GM23338 (cell line): Measurements from ENCODE around the gene EIF4A3. TPM values are rescaled to one million over a fixed set of nuclear protein-coding genes. Genes with fewer than 3 reads are reported as not detected.
"Not testable (repeated sequence)": the region's sequence is repeated elsewhere in the genome, so short reads cannot be mapped to it uniquely, and the experiment has no call there.

Experiments used
- ATAC-seq: fragments of 200-7000 bp; cut with Tn5 transposase; 3 replicates; pipeline ENCODE4 v1.9.1; 2020
- DNase-seq: peaks from one replicate; pipeline ENCODE4 v3.0.0-alpha.2; 2015; ENCODE audit warnings: low spot score
- H2AFZ ChIP-seq: fragments of 200-600 bp; sonication (generic); 2 replicates; pipeline ENCODE4 v1.8.0; 2016; ENCODE audit warnings: antibody characterized with exemption, mild to moderate bottlenecking, moderate library complexity
- H3F3A ChIP-seq: fragments of 200-600 bp; sonication (generic); replicated peaks from 2 replicates; pipeline ENCODE4 v1.8.0; 2017; ENCODE audit warnings: antibody characterized with exemption, mixed run types, low read depth
- H3K27ac ChIP-seq: fragments of 200-600 bp; sonication (generic); 2 replicates; pipeline ENCODE4 v1.6.1; 2016; ENCODE audit warnings: low read depth
- H3K27me3 ChIP-seq: fragments of 200-600 bp; sonication (generic); 2 replicates; pipeline ENCODE4 v1.8.0; 2016; ENCODE audit warnings: mild to moderate bottlenecking, mixed run types, moderate library complexity; ENCODE audit not compliant: insufficient read depth
- H3K36me3 ChIP-seq: fragments of 200-600 bp; sonication (generic); 2 replicates; pipeline ENCODE4 v1.8.0; 2016; ENCODE audit warnings: mild to moderate bottlenecking; ENCODE audit not compliant: insufficient read depth
- H3K4me1 ChIP-seq: fragments of 200-600 bp; sonication (generic); 2 replicates; pipeline ENCODE4 v1.8.0; 2016; ENCODE audit warnings: mild to moderate bottlenecking, moderate library complexity; ENCODE audit not compliant: insufficient read depth
- H3K4me2 ChIP-seq: fragments of 200-600 bp; sonication (generic); 2 replicates; pipeline ENCODE4 v1.7.1; 2017; ENCODE audit warnings: mixed run types
- H3K4me3 ChIP-seq: fragments of 200-600 bp; sonication (generic); 2 replicates; pipeline ENCODE4 v1.6.1; 2016; ENCODE audit warnings: mixed run types
- H3K79me2 ChIP-seq: fragments of 200-600 bp; sonication (generic); replicated peaks from 2 replicates; pipeline ENCODE4 v1.8.0; 2017; ENCODE audit warnings: mild to moderate bottlenecking; ENCODE audit not compliant: insufficient read depth
- H3K9me2 ChIP-seq: fragments of 200-600 bp; sonication (generic); 2 replicates; pipeline ENCODE4 v1.8.0; 2017; ENCODE audit not compliant: insufficient read depth
- H4K20me1 ChIP-seq: fragments of 200-600 bp; sonication (generic); replicated peaks from 2 replicates; pipeline ENCODE4 v1.8.0; 2017; ENCODE audit warnings: mild to moderate bottlenecking; ENCODE audit not compliant: insufficient read depth
- H3K27ac Mint-ChIP-seq: 2 replicates; pipeline ENCODE4 v1.8.0; 2020; ENCODE audit warnings: inconsistent platforms, mild to moderate bottlenecking, moderate library complexity, mixed read lengths
- H3K27me3 Mint-ChIP-seq: 3 replicates; pipeline ENCODE4 v1.8.0; 2022; ENCODE audit warnings: low read depth, mild to moderate bottlenecking, moderate library complexity, mixed read lengths, inconsistent platforms; ENCODE audit not compliant: insufficient read depth, poor library complexity
- H3K36me3 Mint-ChIP-seq: 3 replicates; pipeline ENCODE4 v1.8.0; 2021; ENCODE audit warnings: low read depth, mild to moderate bottlenecking, inconsistent platforms, moderate library complexity, mixed read lengths
- H3K4me1 Mint-ChIP-seq: 3 replicates; pipeline ENCODE4 v1.8.0; 2020; ENCODE audit warnings: mild to moderate bottlenecking, inconsistent platforms, mixed read lengths
- H3K4me3 Mint-ChIP-seq: 3 replicates; pipeline ENCODE4 v1.8.0; 2021; ENCODE audit warnings: moderate library complexity, mild to moderate bottlenecking, inconsistent platforms, mixed read lengths
- H3K9me3 Mint-ChIP-seq: 3 replicates; pipeline ENCODE4 v1.8.0; 2020; ENCODE audit warnings: moderate library complexity, mild to moderate bottlenecking, inconsistent platforms, mixed read lengths
- CREB1 ChIP-seq: fragments of 250-450 bp; sonication (Bioruptor Pico); IDR thresholded peaks from 2 replicates; pipeline ENCODE4 v1.5.0; 2020; ENCODE audit warnings: low read depth, mild to moderate bottlenecking, moderate library complexity
- CTCF ChIP-seq, 2 experiments: fragments of 200-600 bp in 1 of 2; sonication (generic) in 1 of 2; conservative IDR thresholded peaks; 2 replicates each; pipeline versions ENCODE4 v1.5.1 to v1.6.1; 2016 to 2017; ENCODE audit warnings: antibody characterized with exemption in 2 of 2, low read depth in 2 of 2, mild to moderate bottlenecking in 2 of 2, moderate library complexity in 1 of 2
- EZH2phosphoT487 ChIP-seq: fragments of 200-600 bp; sonication (generic); IDR thresholded peaks from one replicate; pipeline ENCODE4 v1.8.1; 2018; ENCODE audit warnings: antibody characterized with exemption; ENCODE audit not compliant: unreplicated experiment
- JUNB ChIP-seq: IDR thresholded peaks from one replicate; pipeline ENCODE4 v1.6.1; 2016; ENCODE audit warnings: antibody characterized with exemption; ENCODE audit not compliant: unreplicated experiment
- NANOG ChIP-seq: IDR thresholded peaks from 2 replicates; pipeline ENCODE4 v1.6.1; 2016; ENCODE audit warnings: antibody characterized with exemption, borderline replicate concordance
- POLR2AphosphoS5 ChIP-seq: IDR thresholded peaks from 2 replicates; pipeline ENCODE4 v1.6.1; 2016; ENCODE audit warnings: antibody characterized with exemption, low read depth
- ZNF114 ChIP-seq: fragments of 250-450 bp; sonication (Bioruptor Pico); IDR thresholded peaks from 2 replicates; pipeline ENCODE4 v1.5.0; 2020; ENCODE audit warnings: mild to moderate bottlenecking, moderate library complexity
- polyA plus RNA-seq: library from polyadenylated mRNA; unstranded; fragments of >200 nt; fragmentation: Nextera tagmentation; extraction: Ambion mirVana; gene quantifications from 2 replicates; pipeline ENCODE4 v1.2.1, GENCODE V29; 2016
- total RNA-seq: library from RNA; depleted of rRNA; stranded (reverse); fragments of >200 nt; shearing (Covaris generic); gene quantifications from 2 replicates; pipeline ENCODE4 v1.2.3, GENCODE V29; 2014

Gene EIF4A3
- total and polyA plus RNA-seq, 2 experiments from 2014 or later = 146 to 156 TPM

GRCh38 chr17:80092959-80093358, 54.0 kb downstream of the EIF4A3 start:
- H3K9me3 Mint-ChIP-seq = no peaks in the 10 kb centered on the region
- no peak overlapping the region for H3K4me3 ChIP-seq
- DNase-seq = no peak
- H3K4me1 Mint-ChIP-seq = no peaks in the 10 kb centered on the region; the same call in 2 of the 3 replicates
- H3K27ac ChIP-seq = no peak overlapping the region
- no peaks in the 10 kb centered on the region for H4K20me1 ChIP-seq
- no peaks in the 10 kb centered on the region for H3F3A ChIP-seq
- no peak overlapping the region for H3K27ac Mint-ChIP-seq
- no peaks in the 10 kb centered on the region for H3K4me1 ChIP-seq
- no peak overlapping the region for H2AFZ ChIP-seq
- H3K27me3 Mint-ChIP-seq = peaks cover 6% of the 10 kb centered on the region
- TF ChIP-seq ZNF114 = no peak
- H3K27me3 ChIP-seq = no peaks in the 10 kb centered on the region
- H3K9me2 ChIP-seq = no peaks in the 10 kb centered on the region
- no peak overlapping the region for H3K4me3 Mint-ChIP-seq
- H3K79me2 ChIP-seq = no peaks in the 10 kb centered on the region
- H3K4me2 ChIP-seq = no peak overlapping the region
- no peaks in the 10 kb centered on the region for H3K36me3 ChIP-seq
- H3K36me3 Mint-ChIP-seq = no peaks in the 10 kb centered on the region; the same call in 2 of the 3 replicates
- ATAC-seq = no peak

DNA sequence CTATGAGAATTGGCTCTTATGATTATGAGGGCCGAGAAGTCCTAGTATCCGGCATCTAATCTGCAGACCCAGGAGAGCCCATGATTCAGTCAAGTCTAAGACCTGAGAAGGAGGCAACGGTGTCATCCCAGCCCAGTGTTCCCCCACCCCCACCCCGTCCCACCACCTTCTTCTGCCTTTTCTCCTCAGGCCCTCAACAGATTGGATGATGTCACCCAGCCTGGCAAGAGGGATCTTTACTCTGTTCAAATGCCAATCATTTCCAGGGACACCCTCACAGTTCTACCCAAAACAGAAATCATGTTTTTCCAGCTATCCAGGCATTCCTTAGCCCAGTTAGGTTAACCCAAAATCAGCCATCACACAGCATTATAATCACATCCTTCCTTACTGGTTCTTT, 55.6 kb downstream of the EIF4A3 start:
- H3K4me1 ChIP-seq = no peaks in the 10 kb centered on the region
- H4K20me1 ChIP-seq = no peaks in the 10 kb centered on the region
- DNase-seq (no peak), ATAC-seq (no peak)
- H3K27ac Mint-ChIP-seq = no peak overlapping the region
- H3F3A ChIP-seq = no peaks in the 10 kb centered on the region
- no peaks in the 10 kb centered on the region for H3K79me2 ChIP-seq
- H3K9me2 ChIP-seq = no peaks in the 10 kb centered on the region
- no peak overlapping the region for H3K27ac ChIP-seq
- no peak overlapping the region for H3K4me3 Mint-ChIP-seq
- H3K27me3 Mint-ChIP-seq = peaks cover 4% of the 10 kb centered on the region
- no peak overlapping the region for H3K4me2 ChIP-seq
- H3K4me1 Mint-ChIP-seq = no peaks in the 10 kb centered on the region; the same call in 2 of the 3 replicates
- no peak overlapping the region for H3K4me3 ChIP-seq
- H3K36me3 Mint-ChIP-seq = no peaks in the 10 kb centered on the region
- H3K36me3 ChIP-seq = no peaks in the 10 kb centered on the region
- H2AFZ ChIP-seq = no peak overlapping the region
- H3K27me3 ChIP-seq = no peaks in the 10 kb centered on the region
- no peak for TF ChIP-seq CREB1 (CRISPR knock-in tag)
- TF ChIP-seq JUNB = no peak
- no peak for TF ChIP-seq POLR2AphosphoS5
- no peak for TF ChIP-seq CTCF (conservative IDR thresholded peaks at IDR 0.05; ENCODE audit: low read depth in 2 of 2)
- no peak for TF ChIP-seq NANOG
- no peak for TF ChIP-seq EZH2phosphoT487
- no peaks in the 10 kb centered on the region for H3K9me3 Mint-ChIP-seq

- not testable (repeated sequence) for H3K27ac Mint-ChIP-seq, H3K9me2 ChIP-seq
These were observed 56.8 kb downstream of the EIF4A3 start for GRCh38 chr17:80090164-80090563.

More at GRCh38 chr17:80090164-80090563, 56.8 kb downstream of the EIF4A3 start:
- H3K27me3 ChIP-seq, ATAC-seq, H3K4me2 ChIP-seq, H4K20me1 ChIP-seq, DNase-seq, H3K4me3 ChIP-seq, H3K4me1 Mint-ChIP-seq, H3K79me2 ChIP-seq, H2AFZ ChIP-seq, H3K4me3 Mint-ChIP-seq, H3K36me3 Mint-ChIP-seq, H3K4me1 ChIP-seq, H3K27me3 Mint-ChIP-seq, H3F3A ChIP-seq, H3K36me3 ChIP-seq, H3K27ac ChIP-seq, H3K9me3 Mint-ChIP-seq: not testable (repeated sequence)
